ENCODE results near the gene NPHP4.

The NPHP4 gene

GRCh38 chr1:5974631-5975030 is 17.6 kb downstream of the NPHP4 start:
- in situ Hi-C loops (cut with MboI; ENCODE audit: low sequenced_read_pairs) = loop anchor here (25.0 kb wide), 1 partner anchor 462 kb away; no protein-coding TSS in a partner anchor

GRCh38 chr1:5973771-5974170 is 18.5 kb downstream of the NPHP4 start:
- in situ Hi-C loops (cut with MboI; ENCODE audit: low sequenced_read_pairs) = loop anchor here (25.0 kb wide), 1 partner anchor 461 kb away; no protein-coding TSS in a partner anchor

DNA sequence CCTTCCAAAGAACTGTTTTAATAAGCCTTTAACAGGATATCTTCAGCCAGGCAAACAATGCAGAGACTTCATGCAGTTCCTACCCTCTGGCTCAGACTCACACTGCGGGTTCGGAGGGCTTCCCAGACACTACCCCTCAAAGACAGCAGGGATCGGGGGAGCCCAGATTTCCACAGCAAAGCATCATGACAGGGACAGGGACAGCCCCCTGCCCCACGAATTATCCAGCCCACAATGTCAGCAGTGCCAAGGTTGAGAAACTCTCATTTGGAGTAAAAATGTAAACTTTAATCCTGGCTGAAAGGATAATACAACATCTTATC is 20.1 kb downstream of the NPHP4 start:
- in situ Hi-C loops (cut with MboI; ENCODE audit: low sequenced_read_pairs) = loop anchor here (25.0 kb wide), 1 partner anchor 460 kb away; no protein-coding TSS in a partner anchor

DNA sequence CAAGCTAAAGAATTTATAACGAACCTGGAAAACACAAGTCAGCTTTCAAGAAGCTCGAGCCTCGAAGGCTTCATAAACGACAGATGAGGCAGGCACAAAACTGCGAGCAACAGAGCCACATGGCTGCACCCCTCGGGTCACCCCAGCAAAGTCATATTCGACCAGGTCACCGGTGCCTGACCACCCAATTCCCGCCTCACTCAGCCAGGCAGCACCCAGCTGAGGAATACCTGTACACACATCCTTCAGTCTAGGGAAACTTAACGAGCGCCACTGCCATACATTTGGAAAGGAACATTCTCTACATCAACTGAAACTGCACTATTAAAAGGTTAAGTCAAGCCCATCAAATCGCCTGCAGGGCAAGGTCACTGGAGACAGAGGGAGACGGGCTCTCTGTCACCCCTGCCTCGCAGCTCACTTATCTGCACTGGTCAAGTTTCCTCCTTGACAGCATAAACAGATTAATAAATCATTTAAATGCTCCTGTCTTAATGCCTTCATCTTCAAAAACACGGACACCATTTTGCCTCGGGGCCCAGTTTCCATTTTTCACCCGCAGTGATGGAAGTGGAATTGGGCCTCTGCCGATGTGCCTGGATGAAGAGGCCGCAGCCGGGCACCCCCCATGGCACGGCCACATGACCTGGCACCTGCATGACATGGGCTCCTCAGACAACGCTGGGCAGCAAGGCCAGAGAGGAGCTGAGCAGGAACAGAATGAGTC is 20.6 kb downstream of the NPHP4 start:
- in situ Hi-C loops (cut with MboI; ENCODE audit: low sequenced_read_pairs) = loop anchor here (25.0 kb wide), 1 partner anchor 459 kb away; no protein-coding TSS in a partner anchor

DNA sequence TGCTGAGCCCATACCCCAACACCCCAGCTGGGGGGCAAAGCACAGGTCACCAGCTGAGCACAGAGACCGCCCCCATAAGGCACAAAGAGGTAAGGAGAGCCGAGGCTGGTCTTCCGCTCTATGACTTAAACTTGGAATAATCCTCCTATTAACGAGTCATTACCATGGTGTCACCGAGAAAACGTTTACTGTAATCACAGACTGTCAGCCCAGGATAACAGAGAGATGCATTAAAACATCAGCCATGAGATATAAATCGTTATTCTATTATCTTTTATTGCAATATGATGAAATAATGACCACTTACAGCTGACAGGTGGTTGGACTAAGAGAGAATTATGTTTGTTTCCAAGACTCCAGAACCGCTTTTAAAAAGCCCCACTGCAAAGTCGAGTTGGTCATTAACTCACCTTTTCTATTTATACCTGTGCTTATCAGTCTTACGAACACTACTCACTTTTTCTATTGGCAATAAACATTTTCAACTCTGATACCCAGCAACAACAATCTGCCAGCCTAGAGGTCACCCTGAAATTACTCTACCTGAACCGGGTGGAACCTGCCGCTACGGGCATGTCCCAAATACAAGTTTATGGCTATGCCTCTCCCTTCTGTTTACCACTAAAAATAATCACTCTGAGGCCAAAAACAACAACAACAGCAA is 21.5 kb downstream of the NPHP4 start:
- in situ Hi-C loops (cut with MboI; ENCODE audit: low sequenced_read_pairs) = loop anchor here (25.0 kb wide), 1 partner anchor 458 kb away; no protein-coding TSS in a partner anchor

GRCh38 chr1:5969168-5969567 is 23.1 kb downstream of the NPHP4 start:
- in situ Hi-C loops (cut with MboI; ENCODE audit: low sequenced_read_pairs) = loop anchor here (25.0 kb wide), 1 partner anchor 457 kb away; no protein-coding TSS in a partner anchor

- in situ Hi-C loops (cut with MboI; ENCODE audit: low sequenced_read_pairs) = loop anchor here (25.0 kb wide), 1 partner anchor 456 kb away; no protein-coding TSS in a partner anchor
Measured at GRCh38 chr1:5968161-5968736, 24.0 kb downstream of the NPHP4 start.

DNA sequence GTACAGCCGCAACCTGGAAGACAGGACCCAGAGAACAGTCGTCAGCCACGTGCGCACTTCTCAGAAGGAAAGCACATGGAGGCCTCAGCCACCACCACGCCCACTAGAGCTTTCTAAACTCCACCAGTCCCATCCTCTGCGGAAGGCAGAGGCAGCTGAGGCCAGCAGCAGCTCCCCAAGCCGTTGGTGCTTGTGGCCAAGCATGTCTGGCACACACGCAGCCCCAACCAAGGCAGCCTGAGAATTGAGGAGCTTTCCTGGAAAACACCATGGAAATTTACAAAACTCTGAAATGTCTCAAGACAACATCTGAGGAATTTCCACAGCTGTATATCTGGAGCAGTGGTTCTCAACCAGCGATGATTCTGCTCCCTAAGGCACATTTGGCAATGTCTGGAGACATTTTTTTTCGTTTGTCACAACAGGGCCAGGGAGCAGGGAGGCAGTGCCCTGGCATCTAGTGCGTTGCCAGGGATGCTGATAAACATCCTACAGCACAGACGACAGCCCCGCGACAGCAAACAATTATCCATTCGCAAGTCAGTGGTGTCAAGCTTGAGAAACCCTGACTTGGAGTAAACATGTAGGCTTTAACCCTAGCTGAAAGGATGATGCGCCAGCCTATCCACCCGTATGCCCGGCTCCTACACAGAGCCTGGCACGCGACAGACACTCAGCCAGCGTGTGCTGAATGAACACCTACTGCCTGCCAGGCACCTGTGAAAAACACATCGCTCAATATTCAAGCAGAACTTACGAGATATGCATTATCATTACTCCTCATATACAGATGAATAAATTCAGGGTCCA is 24.7 kb downstream of the NPHP4 start:
- in situ Hi-C loops (cut with MboI; ENCODE audit: low sequenced_read_pairs) = loop anchor here (25.0 kb wide), 1 partner anchor 455 kb away; no protein-coding TSS in a partner anchor

- in situ Hi-C loops (cut with MboI; ENCODE audit: low sequenced_read_pairs) = loop anchor here (25.0 kb wide), 1 partner anchor 454 kb away; no protein-coding TSS in a partner anchor
Measured at GRCh38 chr1:5966543-5967205, 25.6 kb downstream of the NPHP4 start.

DNA sequence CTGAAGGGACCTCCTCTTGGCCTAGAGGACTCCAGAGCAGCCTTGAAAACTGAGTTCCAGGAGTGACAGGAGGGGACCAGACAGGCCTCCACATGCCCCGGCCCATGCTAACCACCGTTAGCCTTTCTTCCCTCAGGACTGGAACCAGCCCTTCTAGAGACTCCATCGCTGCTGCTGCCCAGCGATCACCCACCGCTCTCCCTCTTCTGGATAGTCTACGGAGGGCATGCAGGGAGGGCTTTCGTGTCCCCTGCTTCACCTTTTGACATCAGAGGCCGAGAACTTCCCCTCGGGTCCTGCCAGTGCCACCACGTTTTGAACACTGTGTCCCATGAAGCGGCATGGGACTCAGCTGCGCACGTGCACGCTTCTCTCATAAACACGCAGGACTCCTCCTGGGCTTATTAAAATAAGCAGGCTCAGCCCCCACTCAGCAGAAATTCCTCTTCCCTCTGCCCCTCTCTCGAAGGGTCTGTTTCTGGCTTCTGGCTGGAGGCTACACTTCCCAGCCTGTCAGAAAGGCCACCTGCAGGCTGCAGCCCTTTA is 26.6 kb downstream of the NPHP4 start:
- in situ Hi-C loops (cut with MboI; ENCODE audit: low sequenced_read_pairs) = loop anchor here (25.0 kb wide), 1 partner anchor 453 kb away; no protein-coding TSS in a partner anchor

DNA sequence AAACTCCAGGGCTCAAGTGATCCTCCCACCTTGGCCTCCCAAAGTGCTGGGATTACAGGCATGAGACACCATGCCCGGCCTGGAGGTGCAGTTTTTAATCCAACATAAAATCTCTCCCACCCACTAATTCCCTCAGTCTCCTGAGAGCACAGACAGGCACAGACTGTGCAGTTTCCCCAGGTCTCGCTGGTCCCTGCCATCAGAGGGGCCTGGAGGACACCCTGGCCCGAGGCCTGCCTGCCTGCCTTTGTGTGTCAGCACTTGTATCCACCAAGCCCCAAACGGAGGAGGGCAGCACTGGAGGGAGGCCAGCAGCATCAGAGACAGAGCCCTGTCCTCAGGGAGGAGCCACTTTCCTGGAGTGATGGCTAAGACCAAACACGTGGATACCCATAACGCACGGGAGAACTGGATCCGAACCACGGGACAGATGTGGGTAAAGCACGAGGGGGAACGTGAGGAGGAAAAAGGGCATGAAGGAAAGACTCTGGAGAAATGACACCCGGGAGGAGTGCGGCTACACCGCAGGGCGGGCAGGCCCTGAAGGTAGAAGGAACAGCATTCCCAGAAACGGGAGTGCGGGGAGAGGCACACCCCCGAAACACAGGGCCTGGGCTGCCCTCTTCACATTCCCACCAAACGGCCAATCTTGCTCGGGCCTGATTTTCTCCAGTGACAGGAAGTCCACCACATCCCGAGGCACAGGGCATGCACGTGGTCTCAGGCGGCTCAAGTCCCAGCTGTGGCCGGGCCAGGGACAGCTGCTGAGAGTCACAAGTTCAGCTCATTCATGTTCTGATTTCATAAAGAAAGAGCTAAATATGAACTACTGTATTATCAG is 29.7 kb downstream of the NPHP4 start:
- in situ Hi-C loops (cut with MboI; ENCODE audit: low sequenced_read_pairs) = loop anchor here (25.0 kb wide), 1 partner anchor 450 kb away; no protein-coding TSS in a partner anchor

GRCh38 chr1:5961601-5962000 is 30.6 kb downstream of the NPHP4 start:
- in situ Hi-C loops (cut with MboI; ENCODE audit: low sequenced_read_pairs) = loop anchor here (25.0 kb wide), 1 partner anchor 449 kb away; no protein-coding TSS in a partner anchor

DNA sequence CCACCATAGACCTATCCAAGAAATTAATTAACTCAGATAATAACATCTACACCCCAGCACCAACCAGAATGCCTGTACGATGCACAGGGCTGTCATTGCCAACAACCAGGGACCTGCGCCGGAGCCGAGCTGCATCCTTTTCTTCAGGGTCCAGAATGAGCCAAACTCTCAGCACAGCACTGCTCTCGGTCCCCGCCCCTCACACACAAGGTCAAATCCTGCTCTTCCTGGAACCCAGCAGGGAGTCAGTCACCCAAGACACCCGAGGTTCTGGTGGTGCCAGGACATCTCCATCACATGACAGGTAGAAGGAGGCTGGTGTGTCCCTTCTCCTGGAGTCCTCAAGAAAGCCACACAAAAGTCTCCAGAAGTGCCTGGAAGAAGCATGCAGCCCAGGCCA is 31.9 kb downstream of the NPHP4 start:
- in situ Hi-C loops (cut with MboI; ENCODE audit: low sequenced_read_pairs) = loop anchor here (25.0 kb wide), 1 partner anchor 448 kb away; no protein-coding TSS in a partner anchor

GRCh38 chr1:5959667-5960230 is 32.5 kb downstream of the NPHP4 start:
- in situ Hi-C loops (cut with MboI; ENCODE audit: low sequenced_read_pairs) = loop anchor here (25.0 kb wide), 1 partner anchor 447 kb away; no protein-coding TSS in a partner anchor

GRCh38 chr1:5959087-5959486 is 33.1 kb downstream of the NPHP4 start:
- in situ Hi-C loops (cut with MboI; ENCODE audit: low sequenced_read_pairs) = loop anchor here (25.0 kb wide), 1 partner anchor 447 kb away; no protein-coding TSS in a partner anchor

GRCh38 chr1:5956022-5956830 is 36.0 kb downstream of the NPHP4 start:
- in situ Hi-C loops (cut with MboI; ENCODE audit: low sequenced_read_pairs) = loop anchor here (25.0 kb wide), 1 partner anchor 444 kb away; no protein-coding TSS in a partner anchor

DNA sequence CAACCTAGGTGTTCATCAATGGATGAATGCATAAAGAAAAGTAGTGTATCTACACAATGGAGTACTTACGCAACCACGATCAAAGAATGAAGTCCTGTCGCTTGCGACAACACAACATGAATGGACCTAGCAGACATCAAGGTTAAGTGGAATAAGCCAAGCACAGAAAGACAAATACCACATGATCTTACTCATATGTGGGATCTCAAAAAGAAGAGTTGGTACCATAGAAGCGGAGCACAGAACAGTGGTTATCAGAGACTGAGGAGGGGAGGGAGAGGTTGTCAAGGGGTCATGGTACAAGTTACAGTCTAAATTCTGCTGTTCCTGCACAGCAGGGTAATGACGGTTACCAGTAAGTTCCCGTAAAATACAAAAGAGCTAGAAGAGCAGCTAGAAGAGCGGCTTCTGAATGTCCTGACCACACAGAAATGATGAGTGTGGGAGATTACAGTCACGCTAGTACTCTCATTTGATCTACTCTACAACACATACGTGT is 36.7 kb downstream of the NPHP4 start:
- in situ Hi-C loops (cut with MboI; ENCODE audit: low sequenced_read_pairs) = loop anchor here (25.0 kb wide), 1 partner anchor 443 kb away; no protein-coding TSS in a partner anchor

Data from HL-60/S4 (cell line).